BE2C (cell line): ENCODE data around the gene PLEKHG4.
A peak's percentile ranks its signal among the peaks of the same experiment; 100 is the strongest.

Experiments used
- DNase-seq: peaks from one replicate; pipeline ENCODE4 v3.0.0-alpha.2; 2020
- H3K27me3 ChIP-seq: fragments of 250-450 bp; sonication (Bioruptor Pico); 2 replicates; pipeline ENCODE4 v1.5.1; 2020; ENCODE audit warnings: mild to moderate bottlenecking
- H3K36me3 ChIP-seq: fragments of 250-450 bp; sonication (Bioruptor Pico); 2 replicates; pipeline ENCODE4 v1.5.1; 2020; ENCODE audit warnings: mild to moderate bottlenecking
- H3K4me1 ChIP-seq: fragments of 250-450 bp; sonication (Bioruptor Pico); 2 replicates; pipeline ENCODE4 v1.5.1; 2020
- H3K4me3 ChIP-seq: 2 replicates; pipeline ENCODE4 v1.5.1; 2011; ENCODE audit warnings: low read depth, low read length
- H3K9me3 ChIP-seq: fragments of 250-450 bp; sonication (Bioruptor Pico); 2 replicates; pipeline ENCODE4 v1.5.1; 2020
- CTCF ChIP-seq: IDR thresholded peaks from 2 replicates; pipeline ENCODE4 v1.5.1; 2012; ENCODE audit warnings: mild to moderate bottlenecking, low read depth, low read length

The PLEKHG4 gene

GRCh38 chr16:67248073-67248400 is 31.3 kb upstream of the PLEKHG4 start:
- no peak for TF ChIP-seq CTCF
- no peak for DNase-seq

GRCh38 chr16:67248401-67249177 is 30.7 kb upstream of the PLEKHG4 start, which contains the start of gene SLC9A5:
Gene SLC9A5, plus strand, starts transcription at chr16:67248979. Its CDS starts 36 bp downstream, at chr16:67249015.
- Histone ChIP-seq H3K36me3 (no peaks in the 10 kb centered on the region), H3K27me3 (peaks cover 17% of the 10 kb centered on the region), H3K4me3 (peak within 1 kb of the TSS; percentile 75), H3K4me1 (peaks cover 15% of the 10 kb centered on the region), H3K9me3 (no peaks in the 10 kb centered on the region)
- DNase-seq: peak; percentile 43
- 0 out of 2 replicates have a peak, but pooled peaks have one; percentile 2 for TF ChIP-seq CTCF

More at GRCh38 chr16:67248073-67248400, 31.3 kb upstream of the PLEKHG4 start:
- Histone ChIP-seq H3K9me3 (no peaks in the 10 kb centered on the region), H3K36me3 (no peaks in the 10 kb centered on the region), H3K4me1 (peaks cover 17% of the 10 kb centered on the region), H3K27me3 (peaks cover 17% of the 10 kb centered on the region), H3K4me3 (peak overlapping the region; percentile 75)

GRCh38 chr16:67249178-67250044 is 29.9 kb upstream of the PLEKHG4 start:
- Histone ChIP-seq H3K4me3 (peak overlapping the region; percentile 57), H3K27me3 (peaks cover 17% of the 10 kb centered on the region), H3K36me3 (no peaks in the 10 kb centered on the region), H3K4me1 (peaks cover 11% of the 10 kb centered on the region), H3K9me3 (no peaks in the 10 kb centered on the region)
- DNase-seq: no peak
- no peak for TF ChIP-seq CTCF

GRCh38 chr16:67250045-67250327 is 29.3 kb upstream of the PLEKHG4 start:
- Histone ChIP-seq H3K4me1 (peaks cover 10% of the 10 kb centered on the region), H3K36me3 (no peaks in the 10 kb centered on the region), H3K27me3 (peaks cover 17% of the 10 kb centered on the region), H3K9me3 (no peaks in the 10 kb centered on the region), H3K4me3 (no peak overlapping the region)
- no peak for TF ChIP-seq CTCF
- DNase-seq: no peak

GRCh38 chr16:67252609-67253497 is 26.5 kb upstream of the PLEKHG4 start:
- H3K4me1 ChIP-seq: peaks cover 4% of the 10 kb centered on the region
- DNase-seq: no peak
- H3K36me3 ChIP-seq: no peaks in the 10 kb centered on the region
- peaks cover 17% of the 10 kb centered on the region for H3K27me3 ChIP-seq
- no peak overlapping the region for H3K4me3 ChIP-seq
- no peak for TF ChIP-seq CTCF
- H3K9me3 ChIP-seq: no peaks in the 10 kb centered on the region
